CD4-positive, alpha-beta T cell (primary cell): Measurements from ENCODE around the gene SRP54. TPM values are rescaled to one million over a fixed set of nuclear protein-coding genes. Genes with fewer than 3 reads are reported as not detected.
A peak's percentile ranks its signal among the peaks of the same experiment; 100 is the strongest.

Source experiments
- ATAC-seq: fragments of 200-7000 bp; cut with Tn5 transposase; one replicate; pipeline ENCODE4 v1.10.0; 2022; ENCODE audit warnings: mild to moderate bottlenecking; ENCODE audit not compliant: poor library complexity
- CTCF ChIA-PET: fragments of 350-600 bp; sonication (Branson Sonifier 250); formaldehyde crosslinking; loops from one replicate; lab custom pipeline; 2021; ENCODE audit warnings: antibody characterized with exemption, inconsistent platforms; lab: Charles Lee
- POLR2A ChIA-PET: fragments of 350-600 bp; sonication (Branson Sonifier 250); formaldehyde crosslinking; loops from one replicate; lab custom pipeline; 2021; ENCODE audit warnings: antibody characterized with exemption, inconsistent platforms; lab: Charles Lee
- DNase-seq, 14 experiments: peaks; one replicate each; pipeline ENCODE4 v3.0.0-alpha.2; 2013 to 2020; ENCODE audit warnings: mixed read lengths in 2 of 14
- H3K27ac ChIP-seq, 2 donors: one replicate each; pipeline versions ENCODE4 v1.5.1 to v1.7.0; 2013; ENCODE audit warnings: low read length in 2 of 2, low read depth in 1 of 2, mild to moderate bottlenecking in 1 of 2
- H3K27me3 ChIP-seq, 2 experiments: 1 replicate in 1 of 2; 2 replicates in 1 of 2; pipeline versions ENCODE4 v1.6.1 to v1.7.0; 2013; ENCODE audit warnings: low read length in 2 of 2, control low read depth in 1 of 2, mild to moderate bottlenecking in 1 of 2, moderate library complexity in 1 of 2; ENCODE audit not compliant: insufficient read depth in 2 of 2, control insufficient read depth in 1 of 2
- H3K36me3 ChIP-seq: one replicate; pipeline ENCODE4 v1.6.1; 2013; ENCODE audit warnings: low read length, control low read depth; ENCODE audit not compliant: insufficient read depth
- H3K4me1 ChIP-seq: one replicate; pipeline ENCODE4 v1.6.1; 2013; ENCODE audit warnings: low read length, control low read depth; ENCODE audit not compliant: insufficient read depth
- H3K4me3 ChIP-seq: one replicate; pipeline ENCODE4 v1.5.1; 2013; ENCODE audit warnings: mild to moderate bottlenecking, low read length, moderate library complexity
- H3K9me3 ChIP-seq, 2 experiments: 1 replicate in 1 of 2; 2 replicates in 1 of 2; pipeline versions ENCODE4 v1.6.1 to v1.7.0; 2013; ENCODE audit warnings: low read length in 2 of 2, mild to moderate bottlenecking in 2 of 2, control low read depth in 1 of 2, moderate library complexity in 1 of 2; ENCODE audit not compliant: control insufficient read depth in 1 of 2, insufficient read depth in 1 of 2
- H3K27ac Mint-ChIP-seq: one replicate; pipeline ENCODE4 v1.8.0; 2020; ENCODE audit warnings: mixed read lengths
- H3K27me3 Mint-ChIP-seq: one replicate; pipeline ENCODE4 v1.8.0; 2021; ENCODE audit warnings: mixed read lengths
- H3K36me3 Mint-ChIP-seq: one replicate; pipeline ENCODE4 v1.8.0; 2021; ENCODE audit warnings: low read depth, mixed read lengths
- H3K4me1 Mint-ChIP-seq: one replicate; pipeline ENCODE4 v1.8.0; 2021; ENCODE audit warnings: low read depth, mixed read lengths
- H3K4me3 Mint-ChIP-seq: one replicate; pipeline ENCODE4 v1.8.0; 2020; ENCODE audit warnings: mild to moderate bottlenecking, mixed read lengths
- H3K9me3 Mint-ChIP-seq: one replicate; pipeline ENCODE4 v1.8.0; 2020; ENCODE audit warnings: mixed read lengths
- intact Hi-C, 2 experiments: fragments of 100-400 bp; cut with DNase I in 1 of 2; cut with micrococcal nuclease in 1 of 2; formaldehyde crosslinking; loops; one replicate each; pipeline versions ENCODE4 v1.15.1 to v1.9.0; 2023 to 2025; cut with DNase I, micrococcal nuclease
- total RNA-seq, 174 experiments: library from RNA in 2 of 174; stranded (reverse) in 2 of 174; gene quantifications; one replicate each; pipeline ENCODE4 v1.2.3 and lab custom pipeline; 2021 to 2026
- TF ChIP-seq, protein P1 (sequence below): fragments of 200-600 bp; IDR thresholded peaks from one replicate; pipeline ENCODE4 v1.8.0; 2022; ENCODE audit warnings: antibody characterized with exemption, mild to moderate bottlenecking

SRP54 gene
- total RNA-seq, 2 experiments from 2014 or later: 30.3 to 32.7 TPM

DNA sequence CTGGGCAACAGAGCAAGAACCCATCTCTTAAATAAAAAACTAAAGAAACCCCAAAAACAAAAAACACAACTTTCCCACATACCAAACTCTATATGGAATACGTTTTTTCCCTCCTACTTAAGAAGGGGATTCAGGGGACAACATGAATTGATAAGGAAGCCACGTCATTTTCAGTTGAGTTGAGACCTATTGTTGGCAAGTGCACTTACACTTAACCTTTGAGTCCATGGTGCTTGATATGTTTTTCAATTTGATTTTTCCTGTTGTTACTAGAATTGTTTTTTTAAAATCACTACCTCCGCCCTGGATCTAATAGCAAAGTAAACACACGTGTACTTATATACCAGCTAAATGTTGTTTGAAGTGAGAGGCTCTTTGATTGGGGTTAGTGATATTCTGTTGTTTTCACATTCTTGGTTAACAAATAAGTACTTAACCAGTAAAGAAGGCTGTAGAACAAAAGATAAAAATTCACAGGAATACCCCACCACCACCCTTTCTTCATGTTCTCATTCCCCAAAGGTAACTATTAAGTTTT lies 65.3 kb downstream of the SRP54 start:
- no peaks in the 10 kb centered on the region for H3K9me3 Mint-ChIP-seq
- H3K36me3 ChIP-seq: peaks cover 18% of the 10 kb centered on the region
- peaks cover 11% of the 10 kb centered on the region for H3K4me1 ChIP-seq
- no peak overlapping the region for H3K4me3 ChIP-seq
- H3K27me3 Mint-ChIP-seq: no peaks in the 10 kb centered on the region
- no peak overlapping the region for H3K27ac ChIP-seq
- peaks cover 36% of the 10 kb centered on the region for H3K4me1 Mint-ChIP-seq
- DNase-seq (no peak), ATAC-seq (no peak)
- peak overlapping the region; percentile 94 for H3K27ac Mint-ChIP-seq
- CTCF ChIA-PET: no interaction called here
- TF ChIP-seq, protein P1, sequence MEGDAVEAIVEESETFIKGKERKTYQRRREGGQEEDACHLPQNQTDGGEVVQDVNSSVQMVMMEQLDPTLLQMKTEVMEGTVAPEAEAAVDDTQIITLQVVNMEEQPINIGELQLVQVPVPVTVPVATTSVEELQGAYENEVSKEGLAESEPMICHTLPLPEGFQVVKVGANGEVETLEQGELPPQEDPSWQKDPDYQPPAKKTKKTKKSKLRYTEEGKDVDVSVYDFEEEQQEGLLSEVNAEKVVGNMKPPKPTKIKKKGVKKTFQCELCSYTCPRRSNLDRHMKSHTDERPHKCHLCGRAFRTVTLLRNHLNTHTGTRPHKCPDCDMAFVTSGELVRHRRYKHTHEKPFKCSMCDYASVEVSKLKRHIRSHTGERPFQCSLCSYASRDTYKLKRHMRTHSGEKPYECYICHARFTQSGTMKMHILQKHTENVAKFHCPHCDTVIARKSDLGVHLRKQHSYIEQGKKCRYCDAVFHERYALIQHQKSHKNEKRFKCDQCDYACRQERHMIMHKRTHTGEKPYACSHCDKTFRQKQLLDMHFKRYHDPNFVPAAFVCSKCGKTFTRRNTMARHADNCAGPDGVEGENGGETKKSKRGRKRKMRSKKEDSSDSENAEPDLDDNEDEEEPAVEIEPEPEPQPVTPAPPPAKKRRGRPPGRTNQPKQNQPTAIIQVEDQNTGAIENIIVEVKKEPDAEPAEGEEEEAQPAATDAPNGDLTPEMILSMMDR: no peak
- H3K9me3 ChIP-seq: no peaks in the 10 kb centered on the region
- intact Hi-C loops: loop anchor here (2.0 to 10.0 kb wide), 4 partner anchors 173 to 777 kb away; partner anchors contain the start of genes BAZ1A (in 1 of the 2), BRMS1L (in 1 of the 2) and PSMA6 (in 1 of the 2)
- peak overlapping the region; percentile 91 for H3K4me3 Mint-ChIP-seq
- peaks cover 52% of the 10 kb centered on the region for H3K36me3 Mint-ChIP-seq
- no peaks in the 10 kb centered on the region for H3K27me3 ChIP-seq
- POLR2A ChIA-PET: interaction anchor here (3.0 to 3.1 kb wide), 2 partner anchors 66 to 356 kb away, joined by 48 to 131 read pairs; partner anchors contain the start of genes NFKBIA and SRP54

DNA sequence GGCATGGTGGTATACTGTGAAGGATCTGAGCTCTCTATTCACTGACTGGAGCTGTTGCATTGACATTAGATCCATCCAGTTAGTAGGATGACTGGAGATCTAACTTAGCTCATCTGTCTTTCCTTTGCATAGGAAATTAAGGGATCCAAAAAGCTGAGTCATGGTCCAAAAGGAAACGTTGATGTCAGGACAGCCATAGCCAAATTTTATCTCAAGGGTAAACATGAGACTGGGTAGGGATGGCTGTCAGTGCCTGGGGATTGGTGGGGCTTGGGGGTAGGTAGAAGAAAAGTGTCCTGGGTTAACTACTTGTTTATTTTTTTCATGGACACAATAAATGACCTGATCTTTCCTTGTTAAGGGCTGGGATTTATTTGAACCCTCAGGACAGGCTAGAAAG lies 67.9 kb downstream of the SRP54 start:
- no peak for DNase-seq
- no peaks in the 10 kb centered on the region for H3K27me3 Mint-ChIP-seq
- H3K36me3 Mint-ChIP-seq: peaks cover 66% of the 10 kb centered on the region
- peaks cover 31% of the 10 kb centered on the region for H3K36me3 ChIP-seq
- H3K27ac Mint-ChIP-seq: no peak overlapping the region
- no peaks in the 10 kb centered on the region for H3K9me3 Mint-ChIP-seq
- intact Hi-C loops: no loop called here
- no peak overlapping the region for H3K27ac ChIP-seq
- ATAC-seq: no peak
- CTCF ChIA-PET: no interaction called here
- no peaks in the 10 kb centered on the region for H3K9me3 ChIP-seq
- no peak overlapping the region for H3K4me3 ChIP-seq
- POLR2A ChIA-PET: interaction anchor here (2.4 kb wide), 1 partner anchor 68 kb away, joined by 8 read pairs; the partner anchor contains the start of gene SRP54
- H3K4me1 Mint-ChIP-seq: peaks cover 27% of the 10 kb centered on the region
- H3K27me3 ChIP-seq: no peaks in the 10 kb centered on the region
- TF ChIP-seq, protein P1: no peak
- H3K4me3 Mint-ChIP-seq: no peak overlapping the region
- peaks cover 11% of the 10 kb centered on the region for H3K4me1 ChIP-seq

DNA sequence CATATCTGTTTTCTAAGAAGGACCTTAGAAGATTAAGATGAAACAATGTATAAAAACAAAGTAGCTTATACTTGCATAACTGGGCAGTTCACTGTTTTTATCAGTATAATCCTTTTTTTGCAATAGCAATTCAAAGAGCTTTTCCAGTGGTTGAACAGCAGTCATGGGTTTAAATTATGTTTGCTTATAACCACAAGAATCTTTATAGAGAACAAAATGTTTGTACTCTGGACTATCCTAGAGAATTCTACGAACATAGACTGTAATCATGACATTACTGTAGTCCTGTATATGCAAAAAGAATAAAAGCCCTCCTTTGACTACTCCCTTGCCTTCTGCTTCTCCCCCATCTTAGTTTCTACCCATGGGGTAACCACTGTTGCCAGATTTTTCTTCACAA lies 69.0 kb downstream of the SRP54 start:
- no peaks in the 10 kb centered on the region for H3K27me3 Mint-ChIP-seq
- peaks cover 9% of the 10 kb centered on the region for H3K4me1 ChIP-seq
- intact Hi-C loops: no loop called here
- no peaks in the 10 kb centered on the region for H3K9me3 Mint-ChIP-seq
- peaks cover 27% of the 10 kb centered on the region for H3K4me1 Mint-ChIP-seq
- H3K4me3 ChIP-seq: no peak overlapping the region
- peaks cover 71% of the 10 kb centered on the region for H3K36me3 Mint-ChIP-seq
- DNase-seq (no peak), ATAC-seq (no peak)
- H3K27me3 ChIP-seq: no peaks in the 10 kb centered on the region
- TF ChIP-seq, protein P1: no peak
- no peak overlapping the region for H3K27ac ChIP-seq
- H3K36me3 ChIP-seq: peaks cover 35% of the 10 kb centered on the region
- no peaks in the 10 kb centered on the region for H3K9me3 ChIP-seq
- H3K27ac Mint-ChIP-seq: no peak overlapping the region
- no peak overlapping the region for H3K4me3 Mint-ChIP-seq
- POLR2A ChIA-PET: interaction anchor here (2.4 kb wide), 1 partner anchor 69 kb away, joined by 8 read pairs; the partner anchor contains the start of gene SRP54
- CTCF ChIA-PET: interaction anchor here (0.6 kb wide), 1 partner anchor 14 kb away, joined by 3 read pairs; no protein-coding TSS in a partner anchor
